SK-N-SH (cell line): ENCODE data around the gene C16orf95. TPM values are rescaled to one million over a fixed set of nuclear protein-coding genes. Genes with fewer than 3 reads are reported as not detected.

ENCODE experiments used
- CTCF ChIA-PET: fragments of 300-600, 350-600 bp; formaldehyde crosslinking; extraction: SDS; loops from one replicate; lab custom pipeline; 2021; lab: Yijun Ruan, JAX
- POLR2A ChIA-PET: fragments of 350-600 bp; sonication (Branson Sonifier 250); formaldehyde crosslinking; extraction: SDS; loops from one replicate; lab custom pipeline; 2020; ENCODE audit warnings: antibody characterized with exemption, inconsistent platforms; lab: Yijun Ruan, JAX
- DNase-seq: peaks from one replicate; pipeline ENCODE4 v3.0.0; 2012
- H2AFZ ChIP-seq: fragments of 200-600 bp; sonication (generic); 2 replicates; pipeline ENCODE4 v1.8.1; 2016; ENCODE audit warnings: antibody characterized with exemption, mild to moderate bottlenecking, low read depth
- H3F3A ChIP-seq: fragments of 200-600 bp; sonication (generic); replicated peaks from 2 replicates; pipeline ENCODE3; 2016; ENCODE audit warnings: antibody characterized with exemption, mild to moderate bottlenecking; ENCODE audit not compliant: insufficient read depth
- H3K27ac ChIP-seq, 2 experiments: fragments of 200-500 bp in 1 of 2; fragments of 200-600 bp in 1 of 2; sonication (Bioruptor generic) in 1 of 2; sonication (generic), shearing (Covaris generic) in 1 of 2; 2 replicates each; pipeline versions ENCODE4 v1.5.1 to v1.6.1; 2014 to 2016; ENCODE audit warnings: low read depth in 2 of 2, inconsistent platforms in 1 of 2, low read length in 1 of 2, mild to moderate bottlenecking in 1 of 2, mixed read lengths in 1 of 2
- H3K27me3 ChIP-seq: fragments of 200-600 bp; sonication (generic), shearing (Covaris generic); 2 replicates; pipeline ENCODE4 v1.6.1; 2016; ENCODE audit warnings: mixed run types; ENCODE audit not compliant: insufficient read depth
- H3K36me3 ChIP-seq, 2 experiments: fragments of 200-500 bp in 1 of 2; fragments of 200-600 bp in 1 of 2; sonication (Bioruptor generic) in 1 of 2; sonication (generic) in 1 of 2; replicated peaks in 1 of 2; 2 replicates each; pipeline versions ENCODE3 to v1.5.1; 2014 to 2016; ENCODE audit warnings: low read length in 1 of 2, mild to moderate bottlenecking in 1 of 2; ENCODE audit not compliant: insufficient read depth in 2 of 2, control insufficient read depth in 1 of 2
- H3K4me1 ChIP-seq, 2 experiments: fragments of 200-500 bp in 1 of 2; fragments of 200-600 bp in 1 of 2; sonication (Bioruptor generic) in 1 of 2; sonication (generic), shearing (Covaris generic) in 1 of 2; 2 replicates each; pipeline versions ENCODE4 v1.5.1 to v1.6.1; 2014 to 2016; ENCODE audit warnings: low read depth in 1 of 2, low read length in 1 of 2, mixed run types in 1 of 2; ENCODE audit not compliant: insufficient read depth in 2 of 2, control insufficient read depth in 1 of 2
- H3K4me2 ChIP-seq: fragments of 200-600 bp; sonication (generic), shearing (Covaris generic); 2 replicates; pipeline ENCODE4 v1.6.1; 2017; ENCODE audit warnings: mixed run types
- H3K4me3 ChIP-seq, 2 experiments: fragments of 200-500 bp in 1 of 2; fragments of 200-600 bp in 1 of 2; sonication (Bioruptor generic) in 1 of 2; sonication (generic), shearing (Covaris generic) in 1 of 2; 2 replicates each; pipeline versions ENCODE4 v1.5.1 to v1.8.1; 2014 to 2016; ENCODE audit warnings: low read depth in 2 of 2, inconsistent platforms in 1 of 2, low read length in 1 of 2, mild to moderate bottlenecking in 1 of 2, mixed read lengths in 1 of 2, moderate library complexity in 1 of 2
- H3K79me2 ChIP-seq: fragments of 200-600 bp; sonication (generic); 2 replicates; pipeline ENCODE4 v1.8.1; 2017; ENCODE audit warnings: mild to moderate bottlenecking; ENCODE audit not compliant: insufficient read depth
- H3K9ac ChIP-seq: fragments of 200-600 bp; sonication (generic); 2 replicates; pipeline ENCODE4 v1.6.1; 2017; ENCODE audit warnings: mixed run types
- H3K9me2 ChIP-seq: fragments of 200-600 bp; sonication (generic); 2 replicates; pipeline ENCODE4 v1.6.1; 2017; ENCODE audit warnings: mixed run types
- H3K9me3 ChIP-seq: fragments of 200-600 bp; sonication (generic); 2 replicates; pipeline ENCODE4 v1.6.1; 2017; ENCODE audit warnings: mixed run types, mild to moderate bottlenecking, moderate library complexity
- H4K20me1 ChIP-seq: fragments of 200-600 bp; sonication (generic); 2 replicates; pipeline ENCODE4 v1.6.1; 2017; ENCODE audit warnings: mild to moderate bottlenecking, mixed run types; ENCODE audit not compliant: insufficient read depth
- CHD2 ChIP-seq: fragments of 150-350 bp; IDR thresholded peaks from 2 replicates; pipeline ENCODE4 v1.6.1; 2018; ENCODE audit warnings: low read length; ENCODE audit not compliant: partially characterized antibody
- CTCF ChIP-seq: fragments of 200-600 bp; sonication (generic); IDR thresholded peaks from 2 replicates; pipeline ENCODE4 v1.6.1; 2017; ENCODE audit warnings: antibody characterized with exemption, mild to moderate bottlenecking, moderate library complexity
- EP300 ChIP-seq, 2 experiments: IDR thresholded peaks; 2 replicates each; pipeline versions ENCODE4 v1.4.0 to v1.6.1; 2012; ENCODE audit warnings: borderline replicate concordance in 1 of 2, low read depth in 1 of 2, low read length in 1 of 2
- EZH2phosphoT487 ChIP-seq: fragments of 200-600 bp; sonication (generic); IDR thresholded peaks from 2 replicates; pipeline ENCODE4 v1.6.1; 2017; ENCODE audit warnings: low read depth, mixed run types, mild to moderate bottlenecking, antibody characterized with exemption, moderate library complexity, borderline replicate concordance
- FOXJ3 ChIP-seq: sonication (generic); formaldehyde crosslinking; IDR thresholded peaks from 2 replicates; pipeline ENCODE4 v1.5.1; 2020; ENCODE audit warnings: mild to moderate bottlenecking, missing genetic modification reagents
- NFIC ChIP-seq: IDR thresholded peaks from 2 replicates; pipeline ENCODE4 v1.4.0; 2012; ENCODE audit warnings: borderline replicate concordance
- RCOR1 ChIP-seq: fragments of 150-350 bp; IDR thresholded peaks from 2 replicates; pipeline ENCODE4 v1.6.1; 2017; ENCODE audit warnings: antibody characterized with exemption, low read length
- REST ChIP-seq: IDR thresholded peaks from 2 replicates; pipeline ENCODE4 v1.6.1; 2012; ENCODE audit warnings: mild to moderate bottlenecking, low read depth, low read length, moderate library complexity
- RXRA ChIP-seq: IDR thresholded peaks from 2 replicates; pipeline ENCODE4 v1.4.0; 2012; ENCODE audit warnings: low read depth, mild to moderate bottlenecking, borderline replicate concordance
- SIN3A ChIP-seq: IDR thresholded peaks from 2 replicates; pipeline ENCODE4 v1.6.1; 2012; ENCODE audit warnings: low read depth, mild to moderate bottlenecking, low read length, moderate library complexity, borderline replicate concordance
- SMC3 ChIP-seq: IDR thresholded peaks from 2 replicates; pipeline ENCODE4 v1.6.1; 2012; ENCODE audit warnings: low read depth, low read length, improper control_type of control experiment
- TCF12 ChIP-seq: IDR thresholded peaks from 2 replicates; pipeline ENCODE4 v1.4.0; 2012
- USF2 ChIP-seq: fragments of 150-350 bp; IDR thresholded peaks from 2 replicates; pipeline ENCODE4 v1.6.1; 2017; ENCODE audit warnings: antibody characterized with exemption, low read length, low read depth, borderline replicate concordance
- WGBS: methylation state at CpG from one replicate; pipeline ENCODE4 v1.1.6; 2017; ENCODE audit warnings: low lambda C conversion rate; 5-methylcytosine and 5-hydroxymethylcytosine counted together
- polyA plus RNA-seq, 3 experiments: library from polyadenylated mRNA; depleted of rRNA; stranded (reverse); fragments of >200 nt; gene quantifications; 2 replicates each; pipeline ENCODE4 v1.2.3, GENCODE V29; 2012

Gene C16orf95
- polyA plus RNA-seq, 1 of the 3 experiments (the other 2 are of a cell fraction) = 5.0 TPM

GRCh38 chr16:87263418-87264052 is 53.7 kb downstream of the C16orf95 start:
- Histone ChIP-seq H3K27ac (no peak overlapping the region), H3K4me2 (no peak overlapping the region), H3K9ac (no peak overlapping the region), H3K4me3 (no peak overlapping the region), H3K9me2 (no peaks in the 10 kb centered on the region), H2AFZ (no peak overlapping the region), H3K9me3 (no peaks in the 10 kb centered on the region), H3K27me3 (0 out of 2 replicates have a peak, but pooled peaks cover 6% of the 10 kb centered on the region), H3F3A (no peaks in the 10 kb centered on the region), H3K79me2 (no peaks in the 10 kb centered on the region), H3K4me1 (no peaks in the 10 kb centered on the region; a peak in 1 of 4 replicates), H3K36me3 (no peaks in the 10 kb centered on the region), H4K20me1 (no peaks in the 10 kb centered on the region)
- ChIA-PET POLR2A (no interaction called here), CTCF (interaction anchor here (1.5 to 5.2 kb wide), 2 partner anchors 15 kb away, joined by 4 to 26 read pairs; no protein-coding TSS in a partner anchor)
- DNase-seq = no peak
- 74% methylated on average over 14 of the region's 15 CpGs for whole genome bisulfite sequencing
- TF ChIP-seq SMC3 = no peak
- peak; percentile 83 for TF ChIP-seq REST

- no peaks in the 10 kb centered on the region for H3K9me3 ChIP-seq
- no peaks in the 10 kb centered on the region for H3K4me1 ChIP-seq
- H2AFZ ChIP-seq = no peak overlapping the region
- no peaks in the 10 kb centered on the region for H3K79me2 ChIP-seq
- no peak overlapping the region for H3K27ac ChIP-seq
- no peak overlapping the region for H3K4me2 ChIP-seq
- DNase-seq = no peak
- no peaks in the 10 kb centered on the region for H3K36me3 ChIP-seq
- ChIA-PET POLR2A (no interaction called here), CTCF (interaction anchor here (1.4 to 5.2 kb wide), 2 partner anchors 8 to 19 kb away, joined by 3 to 26 read pairs; no protein-coding TSS in a partner anchor)
- no peaks in the 10 kb centered on the region for H3K9me2 ChIP-seq
- H3K4me3 ChIP-seq = no peak overlapping the region
- H3K9ac ChIP-seq = no peak overlapping the region
- TF ChIP-seq USF2 (no peak), RCOR1 (no peak), REST (no peak), EP300 (IDR thresholded peaks at IDR 0.05; ENCODE audit: borderline replicate concordance in 1 of 2, low read depth in 1 of 2, low read length in 1 of 2) (no peak), EZH2phosphoT487 (no peak), CHD2 (no peak), TCF12 (no peak), RXRA (no peak), FOXJ3 (CRISPR knock-in tag) (no peak), CTCF (no peak), SIN3A (no peak), NFIC (no peak)
- no peaks in the 10 kb centered on the region for H3F3A ChIP-seq
- no peaks in the 10 kb centered on the region for H4K20me1 ChIP-seq
- WGBS = 64% methylated on average over 6 of the region's 6 CpGs
- H3K27me3 ChIP-seq = no peaks in the 10 kb centered on the region
These were observed 57.8 kb downstream of the C16orf95 start for GRCh38 chr16:87259431-87259830.
